MM.1S (cell line): ENCODE results near the gene CELF5.

ENCODE experiments used
- DNase-seq: peaks from one replicate; pipeline ENCODE4 v3.0.0-alpha.2; 2015
- H2AFZ ChIP-seq: fragments of 300-600 bp; sonication (generic); 2 replicates; pipeline ENCODE4 v1.6.0; 2016; ENCODE audit warnings: antibody characterized with exemption, low read length
- H3F3A ChIP-seq: fragments of 300-600 bp; sonication (generic); 2 replicates; pipeline ENCODE4 v1.6.1; 2016; ENCODE audit warnings: mild to moderate bottlenecking, antibody characterized with exemption, low read length, moderate library complexity, mixed read lengths; ENCODE audit not compliant: insufficient read depth
- H3K27ac ChIP-seq: fragments of 300-600 bp; sonication (generic); 2 replicates; pipeline ENCODE4 v1.5.1; 2016; ENCODE audit warnings: mild to moderate bottlenecking, low read length
- H3K27me3 ChIP-seq: fragments of 300-600 bp; sonication (generic); replicated peaks from 2 replicates; pipeline ENCODE4 v1.6.0; 2016; ENCODE audit warnings: low read length; ENCODE audit not compliant: insufficient read depth
- H3K36me3 ChIP-seq: fragments of 300-600 bp; sonication (generic); replicated peaks from 2 replicates; pipeline ENCODE4 v1.6.1; 2016; ENCODE audit warnings: mild to moderate bottlenecking, low read length, mixed read lengths; ENCODE audit not compliant: insufficient read depth
- H3K4me1 ChIP-seq: fragments of 300-600 bp; sonication (generic); 2 replicates; pipeline ENCODE4 v1.6.1; 2016; ENCODE audit warnings: low read length, mixed read lengths
- H3K4me2 ChIP-seq: fragments of 300-600 bp; sonication (generic); 2 replicates; pipeline ENCODE4 v1.6.0; 2016; ENCODE audit warnings: low read depth, low read length
- H3K4me3 ChIP-seq: fragments of 300-600 bp; sonication (generic); 2 replicates; pipeline ENCODE4 v1.5.1; 2016; ENCODE audit warnings: low read length, mixed read lengths
- H3K79me2 ChIP-seq: fragments of 300-600 bp; sonication (generic); 2 replicates; pipeline ENCODE4 v1.6.1; 2016; ENCODE audit warnings: mixed run types, low read length, mixed read lengths
- H3K9ac ChIP-seq: fragments of 300-600 bp; sonication (generic); 2 replicates; pipeline ENCODE4 v1.6.1; 2016; ENCODE audit warnings: low read length, mixed read lengths
- H3K9me2 ChIP-seq: fragments of 300-600 bp; sonication (generic); replicated peaks from 2 replicates; pipeline ENCODE4 v1.6.1; 2016; ENCODE audit warnings: mild to moderate bottlenecking, low read length, mixed read lengths; ENCODE audit not compliant: insufficient read depth
- H3K9me3 ChIP-seq: fragments of 300-600 bp; sonication (generic); replicated peaks from 2 replicates; pipeline ENCODE4 v1.6.1; 2016; ENCODE audit warnings: mild to moderate bottlenecking, low read length, mixed read lengths; ENCODE audit not compliant: insufficient read depth
- H4K20me1 ChIP-seq: fragments of 300-600 bp; sonication (generic); 2 replicates; pipeline ENCODE4 v1.6.1; 2016; ENCODE audit warnings: mild to moderate bottlenecking, low read length, moderate library complexity, mixed read lengths; ENCODE audit not compliant: insufficient read depth
- CTCF ChIP-seq: fragments of 300-600 bp; sonication (generic); IDR thresholded peaks from 2 replicates; pipeline ENCODE4 v1.5.1; 2016; ENCODE audit warnings: antibody characterized with exemption, low read length, mixed read lengths
- EZH2 ChIP-seq: fragments of 300-600 bp; sonication (generic); optimal IDR thresholded peaks from 2 replicates; pipeline ENCODE3; 2017; ENCODE audit warnings: low read depth, mild to moderate bottlenecking, antibody characterized with exemption, low read length, mixed read lengths
- EZH2phosphoT487 ChIP-seq: fragments of 300-600 bp; sonication (generic); IDR thresholded peaks from 2 replicates; pipeline ENCODE4 v1.6.1; 2018; ENCODE audit warnings: antibody characterized with exemption, low read length

CELF5 gene

DNA sequence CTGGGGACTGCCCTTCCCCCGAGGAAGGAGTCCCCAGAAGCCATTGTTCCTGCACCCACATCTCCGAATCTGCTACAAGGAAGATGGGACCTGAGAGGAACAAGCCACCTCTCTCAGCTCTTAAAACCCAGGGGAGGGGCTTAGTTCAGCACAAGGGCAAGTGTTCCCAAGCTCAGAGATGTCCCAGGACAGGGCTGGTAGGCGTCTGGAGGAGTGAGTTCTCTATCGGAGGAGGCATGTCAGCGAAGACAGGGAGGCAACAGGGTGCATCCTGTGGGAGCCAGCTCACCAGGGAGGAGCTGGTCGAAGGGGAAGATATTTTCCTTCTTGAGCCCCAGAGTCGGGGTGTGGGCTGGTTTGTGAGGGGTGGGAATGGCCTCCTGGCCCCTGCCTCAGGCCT, 54.8 kb downstream of the CELF5 start:
- Histone ChIP-seq H3K27me3 (peaks cover 84% of the 10 kb centered on the region), H3K9ac (no peak overlapping the region), H3K79me2 (no peaks in the 10 kb centered on the region), H4K20me1 (no peaks in the 10 kb centered on the region), H3K9me3 (no peaks in the 10 kb centered on the region), H2AFZ (no peak overlapping the region), H3F3A (no peaks in the 10 kb centered on the region), H3K4me2 (no peak overlapping the region), H3K27ac (no peak overlapping the region), H3K4me3 (no peak overlapping the region), H3K9me2 (no peaks in the 10 kb centered on the region), H3K36me3 (no peaks in the 10 kb centered on the region), H3K4me1 (no peaks in the 10 kb centered on the region)
- no peak for DNase-seq
- TF ChIP-seq EZH2phosphoT487 (no peak), CTCF (no peak), EZH2 (no peak)

DNA sequence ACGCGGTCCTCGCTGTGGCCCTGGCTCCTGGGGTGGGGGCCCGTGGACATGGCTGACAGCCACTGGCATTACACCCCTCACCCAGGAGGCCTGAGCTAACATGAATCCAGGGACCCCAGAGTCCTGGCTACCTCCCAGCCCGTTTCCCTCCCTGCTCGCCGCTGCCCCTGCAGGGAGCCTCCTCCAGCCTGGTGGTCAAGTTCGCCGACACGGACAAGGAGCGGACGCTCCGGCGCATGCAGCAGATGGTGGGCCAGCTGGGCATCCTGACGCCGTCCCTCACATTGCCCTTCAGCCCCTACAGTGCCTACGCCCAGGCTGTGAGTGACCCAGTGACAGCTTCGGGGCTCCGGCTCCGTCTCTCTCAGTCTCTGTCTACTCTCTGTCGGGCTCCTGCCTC, 56.6 kb downstream of the CELF5 start:
- H3K4me3 ChIP-seq, result no peak overlapping the region
- H3K9ac ChIP-seq, result no peak overlapping the region
- H3F3A ChIP-seq, result no peaks in the 10 kb centered on the region
- no peak overlapping the region for H3K27ac ChIP-seq
- H3K4me1 ChIP-seq, result no peaks in the 10 kb centered on the region
- no peak overlapping the region for H2AFZ ChIP-seq
- no peaks in the 10 kb centered on the region for H3K9me2 ChIP-seq
- TF ChIP-seq EZH2phosphoT487, result no peak
- no peak for TF ChIP-seq EZH2
- no peak for TF ChIP-seq CTCF
- no peaks in the 10 kb centered on the region for H3K36me3 ChIP-seq
- H4K20me1 ChIP-seq, result no peaks in the 10 kb centered on the region
- no peak for DNase-seq
- peaks cover 80% of the 10 kb centered on the region for H3K27me3 ChIP-seq
- no peaks in the 10 kb centered on the region for H3K79me2 ChIP-seq
- no peak overlapping the region for H3K4me2 ChIP-seq
- H3K9me3 ChIP-seq, result no peaks in the 10 kb centered on the region

DNA sequence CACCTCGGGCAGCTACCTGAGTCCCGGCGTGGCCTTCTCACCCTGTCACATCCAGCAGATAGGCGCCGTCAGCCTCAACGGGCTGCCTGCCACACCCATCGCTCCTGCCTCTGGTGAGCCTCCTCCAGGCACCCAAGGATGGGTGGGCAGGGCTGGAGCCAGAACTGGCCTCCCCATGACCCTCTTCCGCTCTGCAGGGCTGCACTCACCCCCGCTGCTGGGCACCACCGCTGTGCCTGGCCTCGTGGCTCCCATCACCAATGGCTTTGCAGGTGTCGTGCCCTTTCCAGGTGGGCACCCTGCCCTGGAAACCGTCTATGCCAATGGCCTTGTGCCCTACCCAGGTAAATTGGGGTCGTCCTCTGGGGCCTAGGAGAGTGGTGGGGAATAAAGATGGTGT, 57.7 kb downstream of the CELF5 start:
- Histone ChIP-seq H3K27ac (no peak overlapping the region), H3K9me2 (no peaks in the 10 kb centered on the region), H3K36me3 (no peaks in the 10 kb centered on the region), H3K27me3 (peaks cover 87% of the 10 kb centered on the region), H2AFZ (no peak overlapping the region), H3K9ac (no peak overlapping the region), H4K20me1 (no peaks in the 10 kb centered on the region), H3K9me3 (no peaks in the 10 kb centered on the region), H3K4me1 (no peaks in the 10 kb centered on the region), H3F3A (no peaks in the 10 kb centered on the region), H3K79me2 (no peaks in the 10 kb centered on the region), H3K4me3 (no peak overlapping the region), H3K4me2 (no peak overlapping the region)
- TF ChIP-seq EZH2 (no peak), EZH2phosphoT487 (no peak), CTCF (no peak)
- DNase-seq, result no peak

GRCh38 chr19:3282564-3282963, 58.1 kb downstream of the CELF5 start:
- Histone ChIP-seq H3K36me3 (no peaks in the 10 kb centered on the region), H3K27ac (no peak overlapping the region), H3K9me2 (no peaks in the 10 kb centered on the region), H4K20me1 (no peaks in the 10 kb centered on the region), H3K4me1 (no peaks in the 10 kb centered on the region), H3K79me2 (no peaks in the 10 kb centered on the region), H3K9me3 (no peaks in the 10 kb centered on the region), H2AFZ (no peak overlapping the region), H3K4me3 (no peak overlapping the region), H3K9ac (no peak overlapping the region), H3F3A (no peaks in the 10 kb centered on the region), H3K27me3 (peaks cover 87% of the 10 kb centered on the region), H3K4me2 (no peak overlapping the region)
- DNase-seq, result no peak
- TF ChIP-seq CTCF (no peak), EZH2phosphoT487 (no peak), EZH2 (no peak)
